HG02885 (cell line): ENCODE data around the gene SBNO1.
"Not testable (repeated sequence)": the region's sequence is repeated elsewhere in the genome, so short reads cannot be mapped to it uniquely, and the experiment has no call there.

Experiments used
- ATAC-seq: cut with Tn5 transposase; IDR thresholded peaks from one replicate; pipeline ENCODE4 v1.9.1; 2021; ENCODE audit warnings: mild to moderate bottlenecking; ENCODE audit not compliant: unreplicated experiment, poor library complexity

Gene SBNO1

GRCh38 chr12:123356159-123356670 is 8.4 kb downstream of the SBNO1 start:
- no peak for ATAC-seq

- no peak for ATAC-seq
Observed at GRCh38 chr12:123354600-123354999, 10.0 kb downstream of the SBNO1 start.

DNA sequence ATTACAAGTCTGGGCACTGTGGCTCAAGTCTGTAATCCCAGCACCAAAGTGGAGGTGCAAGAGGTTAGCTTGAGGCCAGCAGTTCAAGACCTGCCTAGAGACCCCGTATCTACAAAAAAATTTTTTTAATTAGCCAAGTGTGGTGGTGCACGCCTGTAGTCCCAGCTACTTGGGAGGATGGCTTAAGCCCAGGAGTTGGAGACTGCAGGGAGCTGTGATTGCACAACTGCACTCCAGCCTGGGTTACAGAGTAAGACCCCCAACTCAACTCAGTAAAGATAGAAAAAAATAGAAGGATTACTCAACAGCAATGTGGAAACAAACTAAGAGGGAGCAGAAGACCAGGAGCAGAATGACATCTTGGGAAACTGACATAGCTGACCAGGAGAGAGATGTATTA is 13.3 kb downstream of the SBNO1 start:
- no peak for ATAC-seq

DNA sequence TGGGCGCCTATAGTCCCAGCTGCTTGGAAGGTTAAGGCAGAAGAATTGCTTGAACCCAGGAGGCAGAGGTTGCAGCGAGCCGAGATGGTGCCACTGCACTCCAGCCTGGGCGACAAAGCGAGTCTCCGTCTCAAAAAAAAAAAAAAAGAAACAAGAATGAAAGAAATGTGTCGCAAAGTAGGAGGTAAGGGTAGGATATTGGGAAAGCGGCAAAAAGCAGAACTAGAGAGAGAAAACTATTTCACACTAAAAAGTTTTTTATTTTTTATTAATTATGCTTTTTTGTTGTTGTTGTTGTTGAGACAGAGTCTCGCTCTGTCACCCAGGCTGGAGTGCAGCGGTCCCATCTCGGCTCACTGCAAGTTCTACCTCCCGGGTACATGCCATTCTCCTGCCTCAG is 17.7 kb downstream of the SBNO1 start:
- no peak for ATAC-seq

GRCh38 chr12:123344086-123344485 is 20.6 kb downstream of the SBNO1 start:
- ATAC-seq: no peak

DNA sequence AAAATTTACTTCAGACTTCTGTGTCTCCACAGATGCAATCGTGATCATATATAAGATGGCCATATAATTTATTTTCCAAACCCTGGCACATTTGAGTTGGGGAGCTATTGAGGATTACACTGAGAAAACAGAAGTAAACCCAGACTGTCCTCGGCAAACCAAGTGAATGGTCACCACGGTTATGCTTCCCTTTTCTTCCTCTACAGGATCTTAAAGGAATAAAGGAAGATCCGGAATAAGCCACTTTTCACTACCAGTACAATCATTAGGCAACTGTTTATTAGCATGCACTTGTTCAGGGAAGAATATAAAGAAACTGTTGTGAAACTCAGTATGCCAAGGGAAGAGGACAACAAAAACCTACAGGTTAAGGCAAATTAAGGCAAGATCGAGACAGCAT is 27.6 kb downstream of the SBNO1 start:
- ATAC-seq: no peak

- ATAC-seq: no peak
Observed at GRCh38 chr12:123336530-123336929, 28.1 kb downstream of the SBNO1 start.

- no peak for ATAC-seq
Observed at GRCh38 chr12:123335490-123335889, 29.2 kb downstream of the SBNO1 start.

DNA sequence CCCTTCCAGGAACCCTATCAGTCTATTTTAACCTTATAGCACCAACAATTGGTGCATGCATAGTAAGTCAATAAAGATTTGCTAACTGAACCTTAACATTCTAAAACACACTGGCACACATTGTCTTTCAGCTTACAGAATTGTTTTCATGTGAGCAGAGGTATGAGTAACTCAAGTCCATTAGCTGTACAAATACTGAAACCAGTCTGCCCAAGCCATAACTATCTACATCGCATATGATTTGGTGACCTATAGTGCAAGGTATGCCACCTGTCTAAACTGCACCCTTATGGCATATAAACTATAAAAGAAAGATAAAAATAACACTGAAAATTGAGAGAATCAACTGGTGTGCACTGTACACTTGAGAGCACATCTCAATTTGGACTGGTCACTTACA is 34.8 kb downstream of the SBNO1 start:
- ATAC-seq: no peak

GRCh38 chr12:123319826-123320225 is 44.8 kb downstream of the SBNO1 start:
- ATAC-seq: no peak

DNA sequence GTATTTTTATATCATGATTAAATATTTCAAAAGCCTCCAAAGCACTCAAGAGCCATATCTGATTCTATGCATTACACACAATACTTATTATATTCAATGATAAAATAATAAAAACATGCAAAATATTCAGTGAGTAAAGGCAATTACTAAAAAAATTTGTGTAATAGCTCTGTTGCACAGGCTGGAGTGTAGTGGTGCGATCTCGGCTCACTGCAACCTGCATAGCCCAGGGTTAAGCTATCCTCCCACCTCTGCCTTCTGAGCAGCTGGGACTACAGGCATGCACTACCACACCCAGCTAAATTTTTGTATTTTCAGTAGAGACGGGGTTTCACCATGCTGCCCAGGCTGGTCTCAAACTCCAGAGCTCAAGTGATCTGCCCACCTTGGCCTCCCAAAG is 45.4 kb downstream of the SBNO1 start:
- ATAC-seq: no peak

DNA sequence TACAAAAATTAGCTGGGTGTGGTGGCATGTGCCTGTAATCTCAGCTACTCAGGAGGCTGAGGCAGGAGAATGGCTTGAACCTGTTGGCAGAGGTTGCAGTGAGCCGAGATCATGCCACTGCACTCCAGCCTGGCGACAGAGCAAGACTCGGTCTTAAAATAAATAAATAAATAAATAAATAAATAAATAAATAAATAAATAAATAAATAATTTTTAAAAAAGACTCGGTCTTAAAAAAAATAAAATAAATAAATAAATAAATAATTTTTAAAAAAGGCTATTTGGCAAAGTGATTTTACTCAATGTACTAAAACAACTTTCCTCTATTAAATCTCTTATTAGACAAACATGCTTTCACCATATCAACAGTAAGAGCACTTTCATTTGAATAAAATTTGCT is 51.6 kb downstream of the SBNO1 start:
- not testable (repeated sequence) for ATAC-seq

GRCh38 chr12:123306200-123306599 is 58.4 kb downstream of the SBNO1 start:
- no peak for ATAC-seq

GRCh38 chr12:123305136-123305535 is 59.5 kb downstream of the SBNO1 start:
- no peak for ATAC-seq

DNA sequence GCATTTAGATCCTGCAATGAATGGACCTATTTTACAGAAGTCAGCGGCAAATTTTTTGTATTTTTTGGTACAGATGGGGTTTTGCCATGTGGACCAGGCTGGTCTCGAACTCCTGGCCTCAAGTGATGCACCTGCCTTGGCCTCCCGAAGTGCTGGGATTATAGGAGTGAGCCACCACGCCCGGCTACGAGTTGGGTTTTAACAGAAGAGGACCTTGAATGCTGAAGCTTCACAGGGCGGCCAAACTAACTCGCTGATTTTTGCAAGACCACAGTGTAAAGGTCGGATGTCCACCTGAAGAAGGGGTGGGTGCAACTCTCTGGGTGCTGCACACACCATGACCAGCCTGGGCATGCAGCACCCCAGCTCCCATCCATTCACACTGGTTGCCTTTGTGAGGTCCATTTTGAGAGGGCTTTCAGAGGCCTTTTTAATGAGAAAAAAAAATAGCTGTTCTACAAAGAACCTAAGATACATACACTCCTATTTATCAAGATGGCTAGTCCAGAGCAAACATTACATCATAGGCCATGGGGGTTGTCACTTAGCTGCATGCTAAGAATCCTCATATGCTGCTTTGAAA is 71.4 kb downstream of the SBNO1 start:
- no peak for ATAC-seq

GRCh38 chr12:123289911-123290310 is 74.7 kb downstream of the SBNO1 start:
- no peak for ATAC-seq

- ATAC-seq: no peak
Observed at GRCh38 chr12:123288751-123289346, 75.8 kb downstream of the SBNO1 start.

- no peak for ATAC-seq
Observed at GRCh38 chr12:123286652-123287373, 77.8 kb downstream of the SBNO1 start.

DNA sequence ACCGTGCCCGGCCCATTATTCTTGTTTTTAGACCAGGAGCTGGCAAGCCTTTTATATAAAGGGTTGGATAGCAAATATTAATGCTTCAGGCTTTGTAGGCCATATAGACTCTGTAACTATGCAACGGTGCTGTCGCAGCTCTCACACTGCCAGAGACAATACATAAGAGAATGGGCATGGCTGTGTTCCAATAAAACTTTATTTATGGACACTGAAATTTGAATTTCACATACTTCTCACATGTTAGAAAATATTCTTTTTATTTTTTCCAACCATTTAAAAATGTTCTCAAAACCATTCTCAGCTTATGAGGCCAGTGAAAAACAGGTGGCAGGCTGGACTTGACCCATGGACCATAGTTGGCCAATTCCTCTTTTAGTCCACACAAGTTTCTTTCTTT is 80.0 kb downstream of the SBNO1 start:
- ATAC-seq: no peak

- ATAC-seq: no peak
Observed at GRCh38 chr12:123283461-123283860, 81.2 kb downstream of the SBNO1 start.

GRCh38 chr12:123282111-123282510 is 82.5 kb downstream of the SBNO1 start:
- ATAC-seq: no peak

DNA sequence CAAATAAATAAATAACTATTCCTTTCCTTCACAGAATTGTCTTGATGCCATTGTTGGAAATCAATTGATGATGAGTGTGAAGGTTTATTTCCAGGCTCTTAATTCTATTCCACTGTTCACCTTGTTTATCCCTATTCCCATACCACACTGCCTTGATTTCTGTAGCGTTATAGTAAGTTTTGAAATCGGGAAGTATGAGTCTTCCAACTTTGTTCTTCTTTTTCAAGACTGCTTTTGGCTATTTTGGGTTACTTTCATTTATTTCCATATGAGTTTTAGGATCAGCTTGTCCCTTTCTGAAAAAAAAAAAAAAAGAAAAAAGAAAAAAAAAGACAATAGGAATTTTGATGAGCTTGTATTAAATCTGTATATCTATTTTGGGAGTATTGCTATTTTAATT is 83.7 kb downstream of the SBNO1 start:
- no peak for ATAC-seq
